Activated CD8-positive, alpha-beta memory T cell treated with anti-CD3 and anti-CD28 coated beads for 36 hours (primary cell): Measurements from ENCODE around the gene CORO7. TPM values are rescaled to one million over a fixed set of nuclear protein-coding genes. Genes with fewer than 3 reads are reported as not detected.

Experiments
- CTCF ChIA-PET: fragments of 350-600 bp; sonication (Branson Sonifier 250); formaldehyde crosslinking; loops from one replicate; lab custom pipeline; 2021; ENCODE audit warnings: antibody characterized with exemption; lab: Charles Lee
- POLR2A ChIA-PET: fragments of 350-600 bp; sonication (Branson Sonifier 250); formaldehyde crosslinking; loops from one replicate; lab custom pipeline; 2021; ENCODE audit warnings: antibody characterized with exemption; lab: Charles Lee
- total RNA-seq, 2 experiments: library from RNA; stranded (reverse); gene quantifications; one replicate each; pipeline ENCODE4 v1.2.3, GENCODE V29; 2021

CORO7 gene
- total RNA-seq, 2 experiments from 2014 or later: 80.2 to 86.3 TPM

DNA sequence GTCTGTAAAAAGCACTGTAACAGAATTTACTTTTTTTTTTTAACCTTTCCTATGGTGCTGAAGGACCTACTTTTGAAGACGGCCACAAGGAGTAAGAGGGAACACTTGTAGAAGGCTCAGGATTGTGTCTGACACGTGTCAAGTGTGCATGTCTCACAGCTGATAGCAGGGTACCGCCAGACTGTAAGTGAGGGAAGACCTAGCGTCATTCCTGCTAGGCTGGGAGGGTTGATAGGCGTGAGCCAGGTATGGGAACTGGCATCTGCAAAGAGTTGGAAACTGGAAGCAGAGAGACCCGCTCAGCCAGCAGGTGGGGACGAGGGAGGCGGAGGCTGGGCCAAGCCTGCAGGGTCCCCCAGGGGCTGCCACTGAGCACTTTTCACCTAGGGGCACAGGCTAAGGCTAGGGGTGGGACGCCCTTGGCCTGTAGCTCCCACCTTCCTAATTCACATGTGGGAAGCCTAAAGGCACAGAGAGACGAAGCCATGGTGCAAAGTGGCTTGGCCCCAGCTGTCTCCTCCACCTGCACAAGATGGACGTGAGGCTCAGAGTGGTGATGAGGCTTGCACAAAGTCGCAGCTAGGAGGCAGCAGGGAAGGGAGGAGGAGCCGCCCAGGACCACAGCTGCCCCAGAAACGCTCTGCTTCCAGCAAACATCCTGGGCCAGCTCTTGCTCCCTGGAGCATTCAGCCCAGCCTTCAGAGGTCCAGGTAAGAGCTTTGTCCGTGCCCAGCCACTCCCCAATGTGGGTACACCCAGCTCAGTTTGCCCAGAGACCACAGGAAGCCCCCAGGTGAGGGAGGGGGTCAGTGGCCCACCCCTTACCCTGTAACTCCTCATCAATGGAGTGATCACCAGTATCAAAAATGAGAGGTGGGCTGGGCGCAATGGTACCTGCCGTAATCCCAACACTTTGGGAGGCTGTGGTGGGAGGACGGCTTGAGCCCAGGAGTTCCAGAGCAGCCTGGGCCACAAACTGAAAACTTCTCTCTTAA, 25.8 kb downstream of the CORO7 start:
- ChIA-PET CTCF (interaction anchor here (7.8 kb wide), 1 partner anchor 12 kb away, joined by 45 read pairs; no protein-coding TSS in a partner anchor), POLR2A (no interaction called here)

DNA sequence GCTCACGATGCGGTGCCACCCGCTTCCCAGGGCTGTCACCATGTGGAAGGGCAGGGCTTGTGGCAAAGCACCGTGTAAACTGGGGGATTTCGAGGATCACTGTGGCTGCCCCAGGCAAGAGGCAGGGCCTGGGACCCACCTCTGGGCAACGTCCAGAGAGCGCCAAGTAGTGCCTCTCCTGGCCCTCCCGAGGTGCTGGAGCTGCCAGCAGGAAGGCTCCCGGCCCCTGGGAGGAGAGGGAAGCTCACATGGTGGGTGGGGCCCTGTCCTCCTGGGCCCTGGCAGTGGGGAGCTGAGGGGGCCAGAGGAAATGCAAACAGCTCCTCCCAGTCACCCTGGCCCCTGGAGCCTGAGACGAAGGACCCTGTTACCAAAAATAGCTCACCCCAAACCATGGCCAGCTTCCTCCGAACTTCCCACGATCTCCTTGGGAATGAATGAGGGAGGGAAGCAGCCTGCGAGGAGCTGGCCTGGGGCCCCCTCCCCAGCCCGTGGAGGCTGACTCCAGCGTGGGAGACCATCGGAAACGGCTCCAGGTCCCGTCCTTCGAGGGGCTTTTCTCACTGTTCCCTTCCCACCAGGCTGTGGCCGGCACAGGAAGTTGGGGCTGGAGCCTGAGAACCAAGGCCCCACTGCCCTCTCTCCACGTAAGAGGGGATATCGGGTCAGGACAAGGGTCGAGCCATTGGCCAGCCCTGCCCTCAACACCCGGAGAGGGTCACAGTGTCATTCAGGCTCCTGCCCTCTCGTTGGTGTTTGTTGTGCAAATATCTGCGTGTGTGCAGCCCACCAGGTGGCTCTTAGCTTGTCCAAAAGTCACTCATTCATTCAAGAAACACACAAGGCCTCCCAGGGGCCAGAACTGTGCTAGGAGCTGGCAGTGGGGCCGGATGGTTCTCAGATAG, 27.1 kb downstream of the CORO7 start:
- ChIA-PET POLR2A (no interaction called here), CTCF (interaction anchor here (7.8 kb wide), 1 partner anchor 13 kb away, joined by 45 read pairs; no protein-coding TSS in a partner anchor)

DNA sequence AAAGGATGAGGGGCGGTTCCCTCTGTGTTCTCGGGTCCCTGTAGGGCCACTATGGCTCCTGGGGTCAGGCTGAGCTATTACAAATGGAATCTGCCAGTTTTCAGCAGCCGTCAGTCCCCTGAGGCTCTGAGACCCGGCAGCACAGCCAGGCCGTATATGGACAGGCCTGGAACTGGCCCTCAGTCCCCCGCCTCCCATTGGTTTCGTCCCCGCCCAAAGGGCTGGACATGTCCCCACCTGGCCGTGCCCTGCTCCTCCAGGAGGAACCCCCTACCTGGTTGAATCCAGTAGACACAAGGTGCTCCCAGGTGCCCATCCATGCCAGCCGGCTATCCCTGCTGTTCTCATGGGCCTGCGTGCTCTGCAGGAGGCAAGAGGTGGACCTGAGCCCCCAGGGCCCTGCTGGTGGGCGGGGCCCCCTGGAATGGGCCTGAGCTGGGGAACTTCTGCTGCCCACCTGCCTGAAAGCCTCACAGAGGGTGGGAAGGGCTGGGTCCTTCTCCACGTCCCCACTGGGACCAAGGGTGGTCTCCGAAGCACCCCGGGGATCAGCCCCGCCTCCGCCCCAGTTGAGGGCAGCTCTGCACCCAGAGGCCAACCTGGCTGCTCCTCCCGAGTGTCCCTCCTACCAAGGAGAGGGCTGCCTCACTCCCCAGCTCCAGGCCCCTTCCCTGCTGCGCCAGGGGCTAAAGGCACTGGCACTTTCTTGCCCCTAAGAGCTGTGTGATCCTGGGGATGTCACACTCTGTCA, 27.9 kb downstream of the CORO7 start:
- ChIA-PET CTCF (interaction anchor here (7.8 kb wide), 1 partner anchor 14 kb away, joined by 45 read pairs; no protein-coding TSS in a partner anchor), POLR2A (no interaction called here)

DNA sequence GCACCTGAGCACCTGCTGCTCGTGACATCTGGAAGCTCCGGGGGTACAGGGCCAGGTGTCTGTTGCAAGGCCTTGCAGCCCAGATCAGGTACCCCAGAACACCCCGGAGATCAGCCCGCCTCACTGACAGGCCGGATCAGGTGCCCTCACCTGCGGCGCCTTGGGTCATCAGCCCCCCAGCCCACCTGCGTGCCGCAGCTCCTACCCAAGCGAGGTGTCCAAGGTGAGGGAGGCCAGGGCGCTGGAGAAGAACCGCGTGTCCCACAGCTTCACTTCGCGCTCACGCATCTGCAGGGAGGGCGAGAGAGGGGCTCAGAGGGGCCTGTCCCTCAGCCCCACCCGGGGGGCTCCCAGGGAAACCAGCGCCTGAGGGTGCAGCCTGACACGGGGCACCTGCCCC, 28.6 kb downstream of the CORO7 start:
- ChIA-PET CTCF (interaction anchor here (7.8 kb wide), 1 partner anchor 15 kb away, joined by 45 read pairs; no protein-coding TSS in a partner anchor), POLR2A (no interaction called here)

DNA sequence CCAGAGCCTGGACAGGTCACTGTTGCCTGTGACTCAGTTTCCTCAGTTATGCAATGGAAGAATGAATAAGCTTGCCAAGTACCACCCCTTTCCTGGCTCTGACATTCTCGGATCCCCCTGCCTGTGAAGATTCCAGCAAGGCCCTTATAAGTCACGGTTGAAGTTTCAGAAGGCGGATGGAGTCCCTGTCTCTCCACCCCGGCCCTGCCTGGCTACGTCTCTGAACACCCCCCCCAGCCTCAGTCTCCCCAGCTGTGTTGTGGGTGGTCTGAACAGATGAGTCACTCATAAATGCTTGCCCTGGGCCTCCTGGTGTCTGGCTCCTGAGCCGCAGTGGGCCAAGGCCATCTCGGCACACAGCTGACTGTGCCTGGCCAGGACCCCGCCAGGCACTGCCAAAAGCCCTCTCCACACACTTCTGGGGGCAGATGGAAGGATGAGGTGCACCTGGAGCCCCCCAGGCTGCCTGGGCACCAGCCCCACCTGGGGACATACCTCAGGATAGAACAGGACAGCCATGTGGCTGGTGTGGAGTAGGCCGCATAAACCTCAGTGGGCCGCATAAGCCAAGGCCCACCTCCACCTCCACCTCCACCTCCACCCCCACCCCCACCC, 29.3 kb downstream of the CORO7 start:
- ChIA-PET POLR2A (no interaction called here), CTCF (no interaction called here)

DNA sequence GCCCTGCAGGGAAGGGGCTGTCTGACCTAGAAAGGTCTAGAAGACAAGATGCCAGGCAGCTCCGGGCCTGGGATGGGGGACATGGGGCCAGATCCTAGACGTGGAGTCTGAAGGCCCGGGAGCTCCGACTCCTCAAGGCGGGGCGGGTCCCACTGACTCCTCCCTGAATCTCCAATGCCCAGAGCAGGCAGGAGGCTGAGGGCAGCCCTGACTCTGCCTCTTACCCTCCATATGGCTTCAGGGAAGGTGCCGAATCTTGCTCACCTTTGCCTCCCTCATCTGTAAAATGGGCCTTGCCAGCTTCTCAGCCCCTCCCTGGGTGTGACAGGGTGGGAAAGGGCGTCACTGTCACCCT, 30.0 kb downstream of the CORO7 start:
- ChIA-PET CTCF (no interaction called here), POLR2A (interaction anchor here (1.0 kb wide), 1 partner anchor 14 kb away, joined by 4 read pairs; no protein-coding TSS in a partner anchor)

DNA sequence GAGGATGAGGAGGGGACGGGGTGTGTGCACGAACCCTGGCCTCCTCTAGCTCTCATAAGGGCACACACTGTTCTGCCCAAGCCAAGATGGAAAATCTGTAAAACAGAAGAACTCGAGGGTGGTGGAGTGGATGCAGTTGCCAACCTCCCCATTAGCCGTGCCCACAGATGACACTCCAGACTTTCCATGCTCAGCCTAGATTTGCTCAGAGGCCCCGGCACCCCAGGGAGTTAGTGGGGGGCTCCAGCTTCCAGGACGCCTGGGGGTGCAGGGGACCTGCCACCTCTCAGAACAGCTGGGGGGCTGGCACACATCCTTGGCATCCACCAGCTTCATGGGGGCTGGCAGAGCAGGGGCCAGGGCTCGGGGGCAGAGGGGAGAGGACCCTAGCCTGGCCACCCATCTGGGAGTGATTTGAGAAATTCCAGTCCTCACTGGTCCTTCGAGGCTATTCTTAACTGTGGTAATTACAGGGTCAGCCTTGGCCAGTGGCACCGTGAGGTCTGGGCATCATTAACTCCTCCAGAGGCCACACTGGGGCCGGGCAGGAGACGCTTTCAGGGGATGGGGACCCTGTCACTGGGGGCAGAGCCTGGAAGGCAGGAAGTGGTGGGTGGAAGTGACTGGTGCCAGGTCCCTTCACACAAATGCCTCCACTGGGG, 30.5 kb downstream of the CORO7 start:
- ChIA-PET CTCF (no interaction called here), POLR2A (interaction anchor here (1.0 kb wide), 1 partner anchor 13 kb away, joined by 4 read pairs; no protein-coding TSS in a partner anchor)

DNA sequence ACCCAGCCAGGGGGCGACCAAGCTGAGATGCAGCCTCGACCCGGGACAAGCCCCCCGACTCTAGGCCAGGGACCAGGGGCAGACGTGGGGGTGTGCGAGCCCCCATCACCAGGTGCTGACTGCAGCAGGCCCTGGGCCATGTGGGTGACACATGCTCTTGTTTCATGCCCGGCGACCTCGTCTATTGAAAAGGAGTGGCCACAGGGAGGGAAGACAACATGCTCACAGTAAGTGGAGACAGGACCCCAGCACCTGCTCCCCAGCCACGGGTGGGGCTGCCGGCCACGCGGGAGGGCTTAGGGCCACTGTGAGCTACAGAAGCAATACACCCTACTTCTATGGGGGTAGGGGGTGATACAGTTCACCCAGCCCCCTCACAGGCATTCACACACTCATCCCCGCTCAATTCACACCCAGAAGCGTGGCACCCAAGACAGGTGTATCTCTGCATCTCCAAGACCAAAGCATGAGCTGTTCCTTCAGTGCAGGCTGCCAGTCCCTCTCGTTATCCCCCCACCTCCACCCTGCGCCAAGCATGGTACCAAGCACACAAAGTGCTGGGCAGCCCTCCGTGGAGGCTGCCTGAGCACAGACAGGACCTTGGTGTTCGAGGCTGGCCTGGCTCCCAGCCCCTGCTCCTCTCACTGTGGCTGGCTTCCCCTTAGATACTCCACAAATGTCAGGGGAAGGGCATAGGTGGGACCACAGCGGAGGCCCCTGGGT, 31.2 kb downstream of the CORO7 start:
- CTCF ChIA-PET: no interaction called here
- POLR2A ChIA-PET: no interaction called here

DNA sequence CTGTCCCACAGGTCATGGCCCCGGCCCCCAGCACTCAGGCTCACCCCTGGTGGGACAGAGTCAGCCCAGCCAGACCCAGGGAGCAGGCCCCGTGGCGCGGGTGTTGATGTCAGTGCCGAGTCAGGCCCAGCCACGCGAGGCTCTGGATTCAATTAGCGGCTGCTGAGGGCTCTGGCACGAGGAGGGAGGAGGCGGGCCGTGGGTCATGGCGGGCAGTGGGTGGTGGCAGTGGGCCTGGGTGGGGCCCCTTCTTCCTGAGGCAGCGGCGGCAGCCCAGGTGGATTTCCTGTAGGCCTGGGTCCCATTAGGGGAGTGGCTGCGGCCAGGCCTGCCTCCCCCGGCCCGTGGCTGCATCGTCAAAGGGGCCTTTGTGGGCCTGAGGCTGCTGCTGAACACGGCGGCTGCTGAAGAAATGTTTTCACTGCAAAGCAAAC, 31.9 kb downstream of the CORO7 start:
- POLR2A ChIA-PET: no interaction called here

DNA sequence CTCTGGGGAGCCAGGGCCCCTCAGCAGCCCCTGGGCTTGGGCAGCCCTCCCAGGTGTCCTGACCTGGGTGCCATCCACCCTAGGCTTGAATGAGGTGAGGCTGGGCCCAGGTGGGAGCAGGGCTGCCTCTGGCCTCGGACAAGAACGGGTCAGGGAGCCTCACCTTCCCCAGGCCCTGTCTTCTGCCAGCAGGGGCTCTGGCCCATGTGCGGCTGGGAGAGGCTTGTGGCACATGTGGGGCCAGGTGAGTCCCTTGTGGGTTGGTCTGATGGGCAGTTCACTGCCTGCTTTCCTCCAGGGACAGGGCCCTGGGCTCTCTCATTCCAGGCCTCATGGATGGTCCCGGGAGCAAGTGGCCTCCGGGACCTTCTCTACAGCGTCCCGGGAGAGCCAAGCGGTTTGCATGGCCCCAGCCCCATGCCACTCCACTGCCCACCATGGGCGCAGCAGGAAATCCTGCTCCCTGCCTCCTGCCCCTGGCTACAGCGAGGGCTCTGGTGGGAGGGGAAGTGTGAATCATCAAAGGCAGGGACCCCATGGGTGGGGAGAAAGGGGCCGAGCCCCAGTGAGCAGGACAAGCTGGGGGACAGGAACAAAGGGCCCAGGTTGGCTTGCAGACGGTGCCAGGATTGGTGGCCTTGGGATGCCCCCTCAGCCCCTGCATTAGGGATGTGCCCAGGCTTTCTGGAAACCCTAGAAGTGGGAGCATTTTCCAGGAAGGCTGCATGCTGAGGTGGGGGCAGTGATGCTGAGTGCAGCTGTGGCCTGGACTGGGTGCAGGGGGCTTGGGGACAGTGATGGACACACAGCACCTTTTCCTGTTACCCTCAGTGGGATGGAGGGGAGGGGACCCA, 32.6 kb downstream of the CORO7 start:
- CTCF ChIA-PET: no interaction called here
- POLR2A ChIA-PET: no interaction called here

More for the DNA sequence above, 31.9 kb downstream of the CORO7 start:
- CTCF ChIA-PET: no interaction called here

DNA sequence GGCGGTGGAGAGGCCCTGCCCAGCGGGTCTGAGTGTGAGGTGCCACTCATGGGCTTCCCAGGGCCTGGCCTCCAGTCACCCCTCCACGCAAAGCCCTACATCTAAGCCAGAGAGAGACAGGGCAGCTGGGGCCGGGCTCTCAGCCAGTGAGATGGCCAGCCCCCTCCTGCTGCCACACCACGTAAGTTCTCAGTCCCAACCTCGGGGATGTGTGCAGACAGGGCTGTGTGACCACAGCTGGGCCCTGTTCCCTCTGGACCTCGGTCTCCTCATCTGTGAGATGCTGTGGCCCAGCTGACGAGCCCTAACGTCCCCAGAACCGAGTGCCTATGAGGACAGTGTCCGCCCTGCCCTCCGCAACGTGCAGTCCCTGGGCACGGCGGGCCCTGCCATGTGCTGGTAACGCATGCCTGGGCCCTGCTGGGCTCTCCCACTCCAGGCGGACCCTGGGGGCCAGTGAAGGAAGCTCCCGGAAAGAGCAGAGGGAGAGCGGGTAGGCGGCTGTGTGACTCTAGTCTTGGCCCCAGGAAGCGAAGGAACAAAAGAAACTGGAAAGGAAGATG, 33.5 kb downstream of the CORO7 start:
- CTCF ChIA-PET: interaction anchor here (1.3 kb wide), 1 partner anchor 22 kb away, joined by 3 read pairs; no protein-coding TSS in a partner anchor
- POLR2A ChIA-PET: no interaction called here

DNA sequence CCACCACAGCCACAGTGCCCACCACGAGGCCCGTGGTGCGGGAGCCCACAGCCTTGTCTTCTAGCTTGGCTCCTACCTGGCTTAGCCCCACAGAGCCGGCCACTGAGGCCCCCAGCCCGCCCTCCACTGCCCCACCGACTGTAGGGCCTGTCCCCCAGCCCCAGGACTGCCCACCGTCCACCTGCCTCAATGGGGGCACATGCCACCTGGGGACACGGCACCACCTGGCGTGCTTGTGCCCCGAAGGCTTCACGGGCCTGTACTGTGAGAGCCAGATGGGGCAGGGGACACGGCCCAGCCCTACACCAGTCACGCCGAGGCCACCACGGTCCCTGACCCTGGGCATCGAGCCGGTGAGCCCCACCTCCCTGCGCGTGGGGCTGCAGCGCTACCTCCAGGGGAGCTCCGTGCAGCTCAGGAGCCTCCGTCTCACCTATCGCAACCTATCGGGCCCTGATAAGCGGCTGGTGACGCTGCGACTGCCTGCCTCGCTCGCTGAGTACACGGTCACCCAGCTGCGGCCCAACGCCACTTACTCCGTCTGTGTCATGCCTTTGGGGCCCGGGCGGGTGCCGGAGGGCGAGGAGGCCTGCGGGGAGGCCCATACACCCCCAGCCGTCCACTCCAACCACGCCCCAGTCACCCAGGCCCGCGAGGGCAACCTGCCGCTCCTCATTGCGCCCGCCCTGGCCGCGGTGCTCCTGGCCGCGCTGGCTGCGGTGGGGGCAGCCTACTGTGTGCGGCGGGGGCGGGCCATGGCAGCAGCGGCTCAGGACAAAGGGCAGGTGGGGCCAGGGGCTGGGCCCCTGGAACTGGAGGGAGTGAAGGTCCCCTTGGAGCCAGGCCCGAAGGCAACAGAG, 34.2 kb downstream of the CORO7 start:
- ChIA-PET CTCF (interaction anchor here (1.3 kb wide), 1 partner anchor 23 kb away, joined by 3 read pairs; no protein-coding TSS in a partner anchor), POLR2A (no interaction called here)

DNA sequence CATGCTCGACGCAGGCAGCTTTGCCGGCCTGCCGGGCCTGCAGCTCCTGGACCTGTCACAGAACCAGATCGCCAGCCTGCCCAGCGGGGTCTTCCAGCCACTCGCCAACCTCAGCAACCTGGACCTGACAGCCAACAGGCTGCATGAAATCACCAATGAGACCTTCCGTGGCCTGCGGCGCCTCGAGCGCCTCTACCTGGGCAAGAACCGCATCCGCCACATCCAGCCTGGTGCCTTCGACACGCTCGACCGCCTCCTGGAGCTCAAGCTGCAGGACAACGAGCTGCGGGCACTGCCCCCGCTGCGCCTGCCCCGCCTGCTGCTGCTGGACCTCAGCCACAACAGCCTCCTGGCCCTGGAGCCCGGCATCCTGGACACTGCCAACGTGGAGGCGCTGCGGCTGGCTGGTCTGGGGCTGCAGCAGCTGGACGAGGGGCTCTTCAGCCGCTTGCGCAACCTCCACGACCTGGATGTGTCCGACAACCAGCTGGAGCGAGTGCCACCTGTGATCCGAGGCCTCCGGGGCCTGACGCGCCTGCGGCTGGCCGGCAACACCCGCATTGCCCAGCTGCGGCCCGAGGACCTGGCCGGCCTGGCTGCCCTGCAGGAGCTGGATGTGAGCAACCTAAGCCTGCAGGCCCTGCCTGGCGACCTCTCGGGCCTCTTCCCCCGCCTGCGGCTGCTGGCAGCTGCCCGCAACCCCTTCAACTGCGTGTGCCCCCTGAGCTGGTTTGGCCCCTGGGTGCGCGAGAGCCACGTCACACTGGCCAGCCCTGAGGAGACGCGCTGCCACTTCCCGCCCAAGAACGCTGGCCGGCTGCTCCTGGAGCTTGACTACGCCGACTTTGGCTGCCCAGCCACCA, 35.1 kb downstream of the CORO7 start:
- CTCF ChIA-PET: interaction anchor here (1.3 kb wide), 1 partner anchor 23 kb away, joined by 3 read pairs; no protein-coding TSS in a partner anchor

More for the DNA sequence above, 35.1 kb downstream of the CORO7 start:
- POLR2A ChIA-PET: no interaction called here
